Mesenchymal stem cell (in vitro differentiated cells and primary cell): Measurements from ENCODE around the gene TXLNA.

Experiments used
- DNase-seq: peaks from one replicate; pipeline ENCODE4 v3.0.0-alpha.2; 2013
- H2AFZ ChIP-seq: one replicate; pipeline ENCODE4 v1.6.1; 2013; ENCODE audit warnings: low read depth, mild to moderate bottlenecking, control low read depth, inconsistent platforms, low read length, moderate library complexity
- H2AK5ac ChIP-seq: 2 replicates; pipeline ENCODE4 v1.6.1; 2013; ENCODE audit warnings: low read length, moderate library complexity, mild to moderate bottlenecking, inconsistent platforms; ENCODE audit not compliant: severe bottlenecking
- H2BK120ac ChIP-seq: one replicate; pipeline ENCODE4 v1.6.1; 2013; ENCODE audit warnings: low read depth, mild to moderate bottlenecking, inconsistent platforms, low read length, moderate library complexity
- H2BK12ac ChIP-seq, 2 experiments: one replicate each; pipeline ENCODE4 v1.6.1; 2013; ENCODE audit warnings: inconsistent platforms in 2 of 2, low read length in 2 of 2, mild to moderate bottlenecking in 2 of 2, moderate library complexity in 2 of 2, control low read depth in 1 of 2
- H2BK15ac ChIP-seq: one replicate; pipeline ENCODE4 v1.6.1; 2013; ENCODE audit warnings: mild to moderate bottlenecking, low read depth, inconsistent platforms; ENCODE audit not compliant: poor library complexity, severe bottlenecking
- H2BK5ac ChIP-seq: 2 replicates; pipeline ENCODE4 v1.6.1; 2013; ENCODE audit warnings: low read depth, mild to moderate bottlenecking, low read length, control low read depth, inconsistent platforms; ENCODE audit not compliant: poor library complexity, severe bottlenecking
- H3K14ac ChIP-seq, 2 experiments: one replicate each; pipeline ENCODE4 v1.6.1; 2013; ENCODE audit warnings: inconsistent platforms in 2 of 2, low read length in 2 of 2, control low read depth in 1 of 2, mild to moderate bottlenecking in 1 of 2, moderate library complexity in 1 of 2
- H3K18ac ChIP-seq, 2 experiments: one replicate each; pipeline ENCODE4 v1.6.1; 2013; ENCODE audit warnings: inconsistent platforms in 2 of 2, low read length in 2 of 2, control low read depth in 1 of 2, low read depth in 1 of 2, mild to moderate bottlenecking in 1 of 2
- H3K23ac ChIP-seq, 2 experiments: one replicate each; pipeline ENCODE4 v1.6.1; 2013; ENCODE audit warnings: inconsistent platforms in 2 of 2, low read length in 2 of 2, mild to moderate bottlenecking in 2 of 2, moderate library complexity in 2 of 2, control low read depth in 1 of 2
- H3K27ac ChIP-seq: 2 replicates; pipeline ENCODE4 v1.5.1; 2013; ENCODE audit warnings: mild to moderate bottlenecking, moderate library complexity, low read length, control low read depth, inconsistent platforms; ENCODE audit not compliant: poor library complexity, severe bottlenecking
- H3K27me3 ChIP-seq, 2 experiments: 2 replicates each; pipeline versions ENCODE4 v1.6.1 to v1.7.0; 2013; ENCODE audit warnings: low read length in 2 of 2, mild to moderate bottlenecking in 2 of 2, moderate library complexity in 2 of 2, control low read depth in 1 of 2, inconsistent platforms in 1 of 2; ENCODE audit not compliant: control insufficient read depth in 1 of 2, insufficient read depth in 1 of 2
- H3K36me3 ChIP-seq, 2 experiments: 2 replicates each; pipeline versions ENCODE4 v1.6.1 to v1.7.0; 2013; ENCODE audit warnings: low read length in 2 of 2, control low read depth in 1 of 2, inconsistent platforms in 1 of 2, low read depth in 1 of 2, mild to moderate bottlenecking in 1 of 2; ENCODE audit not compliant: insufficient read depth in 2 of 2, control insufficient read depth in 1 of 2
- H3K4ac ChIP-seq, 2 experiments: one replicate each; pipeline ENCODE4 v1.6.1; 2013; ENCODE audit warnings: inconsistent platforms in 2 of 2, low read length in 2 of 2, mild to moderate bottlenecking in 2 of 2, moderate library complexity in 2 of 2, control low read depth in 1 of 2, low read depth in 1 of 2
- H3K4me1 ChIP-seq: 2 replicates; pipeline ENCODE4 v1.6.1; 2013; ENCODE audit warnings: low read depth, low read length, control low read depth; ENCODE audit not compliant: control insufficient read depth, insufficient read depth
- H3K4me2 ChIP-seq: 2 replicates; pipeline ENCODE4 v1.6.1; 2013; ENCODE audit warnings: low read length, mild to moderate bottlenecking, inconsistent platforms; ENCODE audit not compliant: poor library complexity, severe bottlenecking
- H3K4me3 ChIP-seq, 2 experiments: 2 replicates each; pipeline versions ENCODE4 v1.5.1 to v1.7.0; 2013; ENCODE audit warnings: low read length in 2 of 2, mild to moderate bottlenecking in 2 of 2, control low read depth in 1 of 2, low read depth in 1 of 2; ENCODE audit not compliant: insufficient read depth in 1 of 2
- H3K79me1 ChIP-seq: replicated peaks from 2 replicates; pipeline ENCODE4 v1.6.1; 2013; ENCODE audit warnings: mild to moderate bottlenecking, control low read depth, low read length, inconsistent platforms; ENCODE audit not compliant: poor library complexity, severe bottlenecking
- H3K9ac ChIP-seq: 2 replicates; pipeline ENCODE4 v1.7.0; 2013; ENCODE audit warnings: mild to moderate bottlenecking, low read length, moderate library complexity
- H3K9me3 ChIP-seq: 2 replicates; pipeline ENCODE4 v1.7.0; 2013; ENCODE audit warnings: mild to moderate bottlenecking, low read length; ENCODE audit not compliant: control insufficient read depth
- H4K8ac ChIP-seq: one replicate; pipeline ENCODE4 v1.6.1; 2013; ENCODE audit warnings: inconsistent platforms, mild to moderate bottlenecking, low read length, moderate library complexity
- H4K91ac ChIP-seq: one replicate; pipeline ENCODE4 v1.6.1; 2013; ENCODE audit warnings: mild to moderate bottlenecking, low read length, inconsistent platforms
- WGBS: methylation state at CpG from one replicate; pipeline ENCODE4 v1.1.7; 2013; ENCODE audit warnings: mixed read lengths; 5-methylcytosine and 5-hydroxymethylcytosine counted together

Gene TXLNA

DNA sequence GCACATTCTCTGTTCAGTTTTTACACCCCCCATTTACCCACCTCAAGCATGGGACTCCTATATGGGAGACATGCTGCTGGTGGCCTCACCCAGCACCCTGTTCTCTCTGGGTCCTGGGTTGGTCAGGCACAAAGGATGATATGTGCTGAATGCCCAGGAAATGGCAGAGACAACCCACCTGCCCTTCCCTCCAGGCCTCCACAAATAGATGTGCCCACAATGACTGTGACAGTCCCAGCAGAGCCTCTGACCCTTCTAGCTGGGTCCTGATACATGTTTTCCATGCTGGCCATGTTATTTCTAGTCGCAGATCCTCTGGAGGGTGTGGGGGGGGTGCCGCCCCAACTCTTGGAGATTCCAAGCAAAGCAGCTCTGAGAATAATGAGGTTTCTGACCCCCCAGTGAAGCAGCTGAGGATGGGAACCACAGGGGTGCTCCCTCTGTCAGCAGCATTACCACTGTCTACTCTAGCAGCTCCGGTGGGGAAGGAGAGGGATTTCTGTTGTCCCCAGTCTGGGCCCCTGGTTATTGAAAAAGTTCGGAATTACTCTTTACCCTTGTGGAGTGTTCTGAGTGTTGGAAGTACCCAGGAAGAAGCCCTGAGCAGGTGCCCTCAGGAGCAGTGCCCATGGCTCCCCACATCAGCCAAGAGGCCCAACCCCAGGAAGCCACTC, 19.7 kb downstream of the TXLNA start:
- Histone ChIP-seq H4K91ac (peak overlapping the region; percentile 19), H2AFZ (no peak overlapping the region), H3K4me1 (peaks cover 30% of the 10 kb centered on the region), H3K4me3 (peak overlapping the region in 1 of 2 experiments; percentile 84), H3K27ac (no peak overlapping the region), H2BK5ac (no peak overlapping the region), H3K36me3 (peaks cover 44 to 45% of the 10 kb centered on the region in 2 experiments), H3K79me1 (peaks cover 6% of the 10 kb centered on the region), H2BK120ac (no peak overlapping the region), H3K23ac (no peak overlapping the region), H3K9me3 (no peaks in the 10 kb centered on the region), H3K27me3 (no peaks in the 10 kb centered on the region), H4K8ac (peak overlapping the region; percentile 35), H3K14ac (peak overlapping the region in 1 of 2 experiments; percentile 11), H3K9ac (peak overlapping the region; percentile 88), H3K18ac (peak overlapping the region; percentile 46 to 71), H2AK5ac (peak overlapping the region; percentile 33), H3K4ac (peak overlapping the region in 1 of 2 experiments; percentile 46), H2BK15ac (no peak overlapping the region), H3K4me2 (no peak overlapping the region), H2BK12ac (no peak overlapping the region)
- no peak for DNase-seq
- 86% methylated on average over 4 of the region's 4 CpGs for WGBS

DNA sequence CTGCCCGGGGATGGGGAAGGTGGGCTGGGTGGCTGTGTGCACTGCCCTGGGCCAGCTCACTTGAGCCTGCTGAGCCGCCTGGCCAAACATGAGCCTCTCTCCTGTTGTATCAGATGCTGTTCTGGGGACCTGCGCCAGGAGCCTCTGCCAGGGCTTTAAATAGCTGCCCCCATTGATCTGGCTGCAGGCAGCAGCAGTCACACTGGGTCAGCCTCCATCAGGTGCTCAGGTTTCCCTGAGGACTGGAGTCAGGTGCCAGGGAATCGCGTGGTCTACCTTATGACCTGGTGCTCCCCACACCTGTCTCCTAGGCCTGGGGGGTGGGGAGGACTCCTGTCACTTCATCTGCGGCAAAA, 20.2 kb downstream of the TXLNA start:
- Histone ChIP-seq H3K36me3 (peaks cover 40 to 43% of the 10 kb centered on the region in 2 experiments), H3K18ac (peak overlapping the region; percentile 46 to 71), H2BK120ac (no peak overlapping the region), H3K14ac (peak overlapping the region in 1 of 2 experiments; percentile 56), H3K27ac (peak overlapping the region; percentile 77), H3K79me1 (peaks cover 6% of the 10 kb centered on the region), H3K9ac (peak overlapping the region; percentile 88), H3K23ac (peak overlapping the region in 1 of 2 experiments; percentile 14), H3K4me1 (peaks cover 30% of the 10 kb centered on the region), H4K91ac (peak overlapping the region; percentile 19), H2AFZ (no peak overlapping the region), H3K27me3 (no peaks in the 10 kb centered on the region), H2BK12ac (peak overlapping the region in 1 of 2 experiments; percentile 11), H3K9me3 (no peaks in the 10 kb centered on the region), H2BK15ac (no peak overlapping the region), H3K4me2 (peak overlapping the region; percentile 89), H3K4me3 (peak overlapping the region in 1 of 2 experiments; percentile 84), H4K8ac (peak overlapping the region; percentile 12), H3K4ac (peak overlapping the region; percentile 46 to 66), H2BK5ac (no peak overlapping the region), H2AK5ac (peak overlapping the region; percentile 33)
- 57% methylated on average over 5 of the region's 6 CpGs for WGBS
- DNase-seq = no peak

DNA sequence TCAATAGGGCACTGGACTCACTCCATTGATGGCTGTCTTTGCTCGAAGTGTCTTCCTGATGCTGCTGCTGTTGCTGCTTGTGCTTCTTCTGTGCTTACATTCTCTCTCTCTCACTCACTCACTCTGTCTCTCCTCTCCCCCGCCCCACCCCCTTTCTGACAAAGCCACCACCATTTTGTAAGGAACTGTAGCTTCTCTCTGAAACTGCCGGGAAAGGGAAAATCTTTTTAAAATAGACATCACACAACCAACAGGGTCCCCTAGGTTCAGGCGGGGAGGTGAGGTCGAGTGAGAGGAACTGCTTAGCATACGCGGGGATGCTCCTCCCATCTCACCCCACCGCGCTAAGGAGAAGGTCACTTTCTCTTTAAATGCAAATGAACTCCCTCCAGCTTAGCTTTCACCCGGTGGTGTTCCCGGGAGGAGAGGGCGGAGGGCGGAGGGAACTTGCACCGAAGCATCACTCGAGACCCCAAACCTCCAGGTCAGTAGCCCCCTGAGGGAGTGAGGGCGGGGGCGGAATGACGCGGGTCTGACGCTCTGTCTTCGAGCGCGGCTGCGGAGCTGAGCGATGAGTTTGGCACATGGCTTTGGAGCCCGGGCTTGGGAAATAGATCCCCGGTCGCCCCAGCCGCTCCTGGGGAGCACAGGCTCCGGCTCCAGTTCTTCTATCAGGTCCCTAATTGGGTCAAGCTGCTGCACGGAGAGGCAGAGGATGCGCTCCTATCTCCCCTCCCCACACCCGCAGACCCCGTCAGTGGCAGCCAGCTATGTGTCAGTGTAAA, 20.9 kb downstream of the TXLNA start, which contains the start of gene CCDC28B:
Gene CCDC28B (plus strand): TSS at position 370 of the 785 bp plus-strand sequence. CDS start 1,341 bp downstream, outside the sequence.
- Histone ChIP-seq H3K4me3 (peak within 1 kb of the TSS; percentile 69 to 84), H3K79me1 (peaks cover 6% of the 10 kb centered on the region), H3K4ac (peak within 1 kb of the TSS; percentile 59 to 73), H3K9ac (peak within 1 kb of the TSS; percentile 88), H2AFZ (peak within 1 kb of the TSS; percentile 59), H3K27ac (peak within 1 kb of the TSS; percentile 77), H3K36me3 (peaks cover 33 to 36% of the 10 kb centered on the region in 2 experiments), H3K27me3 (no peaks in the 10 kb centered on the region), H3K18ac (peak within 1 kb of the TSS; percentile 83 to 88), H4K91ac (peak within 1 kb of the TSS; percentile 47), H3K23ac (peak within 1 kb of the TSS in 1 of 2 experiments; percentile 14), H2BK15ac (peak within 1 kb of the TSS; percentile 85), H3K14ac (peak within 1 kb of the TSS in 1 of 2 experiments; percentile 56), H2BK12ac (peak within 1 kb of the TSS; percentile 45 to 80), H3K4me2 (peak within 1 kb of the TSS; percentile 89), H4K8ac (peak within 1 kb of the TSS; percentile 56), H2AK5ac (peak within 1 kb of the TSS; percentile 33), H3K9me3 (no peaks in the 10 kb centered on the region), H2BK5ac (no peak within 1 kb of the TSS), H3K4me1 (peaks cover 34% of the 10 kb centered on the region), H2BK120ac (peak within 1 kb of the TSS; percentile 64)
- WGBS = under 1% methylated on average over 30 of the region's 34 CpGs
- peak; percentile 89 for DNase-seq
